ENCODE results near the gene UBE2G2.

Gene UBE2G2

DNA sequence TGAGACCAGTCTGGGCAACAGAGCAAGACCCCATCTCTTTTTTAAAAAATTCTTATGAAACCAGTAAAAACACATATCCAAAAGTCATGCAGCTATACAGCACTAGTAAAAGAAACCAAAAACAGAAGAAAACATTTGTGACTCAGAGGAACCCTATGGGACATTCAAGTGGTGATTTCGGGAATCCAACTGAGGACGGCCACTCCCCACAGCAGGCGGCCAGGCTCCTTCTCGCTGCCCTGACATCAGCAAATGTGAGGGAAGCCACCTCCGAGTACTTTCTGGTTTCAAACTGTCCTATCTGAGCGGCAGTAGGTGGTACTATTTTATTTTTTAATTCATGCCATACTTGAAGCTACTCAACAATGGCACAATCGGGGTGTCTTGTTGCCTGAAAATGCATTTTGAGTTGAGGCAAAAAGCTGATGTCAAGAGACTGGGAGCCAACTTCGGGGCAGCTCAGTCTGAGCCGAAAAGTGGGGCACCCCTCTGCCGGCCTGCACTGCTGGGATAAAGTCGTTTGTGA lies 12.9 kb upstream of the UBE2G2 start:
- no peak for DNase-seq

DNA sequence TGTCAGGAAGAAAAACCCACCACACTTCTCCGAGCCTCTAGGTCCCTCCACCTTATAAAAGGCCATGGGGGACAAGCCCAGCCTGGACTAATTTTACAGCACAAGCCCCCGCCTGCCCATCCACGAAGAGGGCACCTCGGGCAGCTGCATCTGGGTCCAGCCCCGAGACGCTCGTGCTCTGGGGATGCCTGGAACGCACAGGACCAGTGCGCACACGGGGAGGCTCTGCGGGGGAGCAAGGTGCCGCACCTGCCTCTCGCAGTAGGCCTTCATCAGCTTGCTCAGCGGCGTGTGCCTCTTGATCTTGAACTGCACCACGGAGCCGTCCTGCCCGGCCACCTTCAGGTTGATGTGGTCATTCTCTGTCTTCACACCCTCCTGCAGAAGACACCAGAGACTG lies 12.1 kb upstream of the UBE2G2 start:
- no peak for DNase-seq

DNA sequence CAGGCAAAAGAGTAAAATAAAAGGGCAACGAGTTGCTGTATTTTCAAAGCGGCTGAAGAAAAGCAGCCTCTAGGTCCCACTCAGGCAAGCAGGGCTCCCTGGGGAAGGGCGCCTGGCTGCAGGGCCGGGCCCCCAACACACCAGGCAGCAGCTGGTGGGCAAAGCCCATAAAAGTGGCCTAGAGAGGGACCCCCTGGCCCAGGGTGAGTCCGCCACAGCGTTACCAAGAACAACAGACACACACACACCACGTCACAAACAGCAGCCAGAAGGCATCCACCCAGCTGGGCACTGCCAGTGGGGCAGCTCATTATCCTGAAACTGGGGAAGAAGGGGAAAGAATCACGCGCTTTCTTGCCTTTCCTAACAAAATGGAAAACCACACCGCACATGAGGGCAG lies 11.5 kb upstream of the UBE2G2 start:
- no peak for DNase-seq

DNA sequence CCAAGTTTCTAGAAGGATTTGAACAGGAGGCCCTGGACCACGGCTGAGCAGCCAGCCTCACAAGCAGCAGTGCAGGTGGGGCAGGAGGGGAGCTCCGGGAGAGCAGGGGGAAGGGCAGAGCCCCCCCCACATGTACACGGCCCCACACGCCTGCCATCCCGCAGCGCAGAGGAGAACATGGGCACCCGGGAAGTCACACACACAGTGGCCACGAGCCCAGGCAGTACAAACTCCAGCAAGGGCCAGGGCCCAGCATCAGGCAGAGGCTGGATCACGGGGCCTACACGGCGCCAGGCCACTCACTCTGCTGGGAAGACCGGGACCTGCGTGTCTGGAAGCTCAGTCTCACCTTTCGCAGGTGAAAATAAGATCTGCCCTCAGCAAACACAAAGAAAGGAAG lies 11.0 kb upstream of the UBE2G2 start:
- no peak for DNase-seq

DNA sequence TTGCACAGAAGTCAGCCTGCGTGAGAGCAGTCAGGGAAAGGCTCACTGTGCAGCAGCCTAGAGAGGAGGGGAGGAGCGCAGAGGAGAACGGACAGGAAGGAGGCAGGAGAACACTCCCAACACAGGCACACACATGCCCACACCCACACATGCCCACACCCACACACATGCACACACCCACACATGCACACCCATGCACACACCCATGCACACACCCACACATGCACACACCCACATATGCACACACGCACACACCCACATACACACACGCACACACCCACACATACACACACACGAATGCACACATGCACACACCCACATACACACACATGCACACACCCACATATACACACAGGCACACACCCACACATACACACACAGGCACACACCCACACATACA lies 9.2 kb upstream of the UBE2G2 start:
- no peak for DNase-seq

DNA sequence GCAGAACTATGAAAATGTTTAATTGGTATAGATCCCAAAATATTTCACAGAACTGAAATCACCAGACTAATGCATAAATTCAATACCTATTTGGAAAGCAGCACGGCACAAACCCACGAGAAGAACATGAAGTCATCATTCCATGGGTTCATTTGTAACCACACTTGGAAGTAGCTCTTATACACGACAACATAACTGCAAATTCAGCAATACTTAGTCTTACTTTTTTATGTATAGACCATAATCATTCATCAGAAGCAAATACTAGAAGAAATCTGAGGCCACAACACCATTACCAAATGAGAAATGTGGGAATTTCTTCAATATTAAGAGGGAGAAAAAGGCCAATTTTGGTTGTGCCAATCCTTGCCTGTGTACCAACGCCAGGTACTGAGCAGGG lies 4.2 kb upstream of the UBE2G2 start:
- DNase-seq, result no peak

- no peak for DNase-seq
Observed at GRCh38 chr21:44805226-44805625, 3.6 kb upstream of the UBE2G2 start.

- no peak for DNase-seq
Observed at GRCh38 chr21:44804762-44805161, 3.1 kb upstream of the UBE2G2 start.

DNA sequence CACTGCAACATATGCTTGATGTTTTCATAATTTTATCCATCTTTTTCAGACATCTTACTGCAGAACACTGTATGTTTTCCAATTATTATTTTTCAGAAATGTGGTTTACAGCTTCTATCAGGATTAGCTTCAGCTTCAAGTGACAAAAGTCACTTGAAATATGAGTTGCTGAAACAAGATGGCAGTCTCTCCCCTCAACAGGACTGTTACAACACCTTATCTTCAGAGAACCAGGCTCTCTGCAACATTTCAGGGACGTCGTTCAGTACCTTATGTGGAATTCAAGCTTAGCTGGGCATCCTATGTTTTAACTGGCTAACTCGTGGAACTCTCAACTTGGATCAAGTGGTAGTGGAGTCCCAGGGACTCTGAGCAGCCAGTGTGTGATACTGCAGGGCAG lies 2.0 kb upstream of the UBE2G2 start:
- DNase-seq, result peak; percentile 41

DNA sequence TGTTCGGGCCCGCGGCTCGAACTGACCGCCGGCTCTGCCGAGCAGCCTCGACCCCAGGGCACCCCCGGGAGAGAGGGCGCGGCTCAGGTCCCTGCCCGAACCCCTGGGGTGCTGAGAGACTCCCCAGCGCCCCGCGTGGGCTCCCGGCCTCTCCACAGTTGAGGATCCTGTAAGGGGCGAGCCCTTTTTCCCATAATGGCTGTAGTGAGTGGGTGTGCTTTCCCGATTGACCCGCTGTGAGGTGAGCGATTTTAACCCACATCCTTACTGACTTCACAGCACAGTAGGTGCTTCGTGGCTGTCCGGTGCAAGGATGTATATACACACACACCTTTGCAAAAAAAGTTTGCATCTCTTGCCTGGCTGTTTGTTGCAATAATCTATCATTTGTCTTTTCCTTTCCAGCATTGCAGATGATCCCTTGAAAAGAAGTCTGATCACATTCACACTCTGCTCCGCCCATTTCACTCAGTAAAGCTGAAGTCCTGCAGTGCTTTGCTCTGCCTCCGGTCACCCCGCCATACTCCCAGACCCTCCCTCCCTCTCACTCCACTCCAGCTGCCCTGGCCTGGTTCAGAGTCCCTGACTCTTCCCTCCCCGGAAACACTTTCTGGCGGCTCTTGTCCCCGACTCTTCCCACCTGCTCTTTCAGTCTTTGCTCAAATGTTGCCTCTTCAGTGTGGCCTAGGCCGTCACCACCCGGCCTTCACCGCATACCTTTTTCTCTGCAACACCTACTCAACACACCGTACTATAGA lies 955 bp upstream of the UBE2G2 start:
- DNase-seq, result peak; percentile 69

GRCh38 chr21:44800971-44801467 lies 601 bp downstream of the UBE2G2 start:
- peak; percentile 88 for DNase-seq

GRCh38 chr21:44800103-44800502 lies 1.5 kb downstream of the UBE2G2 start:
- DNase-seq, result peak; percentile 25

- DNase-seq, result no peak
Observed at GRCh38 chr21:44799646-44800045, 2.0 kb downstream of the UBE2G2 start.

DNA sequence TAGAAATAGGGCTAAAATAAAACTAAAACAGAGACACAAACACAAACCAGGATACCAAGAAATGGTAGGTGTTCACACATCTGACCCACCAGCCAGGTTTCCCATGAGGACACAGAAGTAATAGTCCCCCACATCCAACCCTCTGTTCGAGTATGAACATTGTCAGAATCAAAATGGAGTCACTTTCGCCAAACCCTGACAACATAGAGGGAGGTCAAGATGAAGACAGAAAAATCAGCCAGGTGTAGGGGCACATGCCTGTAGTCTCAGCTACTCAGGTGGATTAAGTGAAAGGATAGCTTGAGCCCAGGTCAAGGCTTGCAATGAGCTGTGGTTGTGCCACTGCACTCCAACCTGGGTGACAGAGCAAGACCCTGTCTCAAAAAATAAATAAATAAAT lies 3.8 kb downstream of the UBE2G2 start:
- no peak for DNase-seq

GRCh38 chr21:44795342-44795741 lies 6.3 kb downstream of the UBE2G2 start:
- DNase-seq, result no peak

- peak; percentile 84 for DNase-seq
Observed at GRCh38 chr21:44793592-44794374, 7.8 kb downstream of the UBE2G2 start.

- peak; percentile 86 for DNase-seq
Observed at GRCh38 chr21:44792702-44793591, 8.7 kb downstream of the UBE2G2 start.

DNA sequence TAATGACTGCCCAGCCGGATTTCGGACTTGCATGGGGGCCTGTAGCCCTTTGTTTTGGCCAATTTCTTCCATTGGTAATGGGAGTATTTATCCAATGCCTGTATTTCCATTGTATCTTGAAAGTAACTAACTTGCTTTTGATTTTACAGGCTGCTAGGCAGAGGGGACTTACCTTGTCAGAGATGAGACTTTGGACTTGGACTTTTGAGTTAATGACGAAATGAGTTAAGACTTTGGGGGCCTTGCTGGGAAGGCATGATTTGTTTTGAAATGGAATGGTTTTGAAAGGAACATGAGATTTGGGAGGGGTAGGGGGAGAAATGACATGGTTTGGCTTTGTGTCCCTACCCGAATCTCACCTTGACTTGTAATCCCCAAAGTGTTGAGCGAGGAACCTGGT lies 9.6 kb downstream of the UBE2G2 start:
- no peak for DNase-seq

- DNase-seq, result no peak
Observed at GRCh38 chr21:44791246-44791645, 10.4 kb downstream of the UBE2G2 start.

DNA sequence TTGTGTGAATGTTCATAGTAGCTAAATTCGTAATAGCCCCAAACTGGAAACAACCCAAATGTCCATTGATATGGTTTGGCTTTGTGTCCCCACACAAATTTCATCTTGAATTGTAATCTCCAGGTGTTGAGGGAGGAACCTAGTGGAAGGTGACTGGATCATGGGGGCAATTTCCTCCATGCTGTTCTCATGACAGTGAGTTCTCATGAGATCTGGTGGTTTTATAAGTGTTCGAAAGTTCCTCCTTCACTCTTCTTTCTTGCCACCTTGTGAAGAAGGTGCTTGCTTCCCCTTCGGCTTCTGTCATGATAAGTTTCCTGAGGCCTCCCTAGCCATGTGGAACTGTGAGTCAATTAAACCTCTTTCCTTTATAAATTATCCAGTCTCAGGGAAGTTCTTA lies 11.3 kb downstream of the UBE2G2 start:
- no peak for DNase-seq

DNA sequence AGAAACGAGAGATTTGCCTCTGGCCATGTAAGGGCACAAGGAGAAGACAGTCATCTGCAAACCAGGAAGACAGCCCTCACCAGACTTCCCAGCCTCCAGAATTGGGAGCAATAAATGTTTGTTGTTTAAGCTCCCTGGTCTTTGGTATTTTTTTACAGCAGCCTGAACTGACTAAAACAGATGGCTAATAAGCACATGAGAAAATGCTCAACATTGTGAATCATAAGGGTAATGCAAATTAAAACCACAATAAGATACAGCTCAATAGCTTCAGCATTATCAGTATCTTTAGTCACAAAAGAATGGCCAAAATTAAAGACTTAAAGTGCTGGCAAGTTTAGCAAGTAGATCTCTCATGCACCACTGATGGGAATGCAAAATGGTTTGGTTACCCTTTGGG lies 11.7 kb downstream of the UBE2G2 start:
- no peak for DNase-seq

DNA sequence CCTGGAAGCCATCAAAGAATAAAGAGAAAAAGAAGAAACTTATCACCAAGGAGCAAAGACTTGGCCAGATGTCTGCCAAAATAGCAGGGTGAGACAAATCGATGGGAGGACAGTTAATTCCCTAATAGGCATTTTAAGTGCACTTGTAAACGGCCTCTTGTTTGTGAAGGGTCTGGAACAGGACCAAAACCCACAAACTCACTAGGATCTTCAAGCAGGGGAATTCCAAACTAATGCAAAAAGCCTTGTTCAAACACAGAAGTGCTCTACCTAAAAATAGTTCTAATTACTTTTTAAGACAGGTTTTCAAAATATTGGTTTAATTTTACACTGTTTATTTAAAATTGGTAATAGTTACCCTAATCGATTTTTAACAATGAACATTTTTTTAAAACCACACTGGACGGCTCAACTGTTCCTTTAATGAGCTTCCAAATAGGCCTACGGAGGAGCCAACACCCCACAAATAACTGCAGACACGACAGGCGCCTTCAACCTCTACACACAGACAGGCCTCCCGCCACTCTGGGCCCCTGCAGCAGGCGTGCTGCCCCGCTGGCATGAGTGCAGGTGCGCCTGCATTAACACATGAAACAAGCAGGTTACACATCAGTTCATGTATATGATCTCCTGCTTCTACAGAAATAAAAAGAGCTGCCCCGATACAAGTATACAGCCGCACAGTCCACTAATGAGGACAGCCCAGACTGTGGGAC lies 15.8 kb downstream of the UBE2G2 start:
- no peak for DNase-seq
